DMS79 treated with DMSO at 0.1 percent for 48 hours (cell line): ENCODE measurements around the gene TUBB.

Experiments used
- DNase-seq: peaks from one replicate; lab custom pipeline; 2025; lab: John Stamatoyannopoulos, UW

TUBB gene

GRCh38 chr6:30719791-30720737, at the start of gene TUBB:
TUBB (plus strand) TSS chr6:30720352; CDS start chr6:30720507, 155 bp downstream.
- DNase-seq, result peak; percentile 96

GRCh38 chr6:30670760-30671527, 49.2 kb upstream of the TUBB start:
- no peak for DNase-seq

- DNase-seq, result peak; percentile 90
These were observed 47.5 kb upstream of the TUBB start, which contains the start of gene DHX16 for GRCh38 chr6:30672445-30673253. DHX16 (minus strand) TSS chr6:30673006; CDS start chr6:30672841, 165 bp downstream.

GRCh38 chr6:30676660-30677285, 43.4 kb upstream of the TUBB start:
- no peak for DNase-seq

- DNase-seq, result peak; percentile 15
These were observed 41.0 kb upstream of the TUBB start for GRCh38 chr6:30678964-30679726.

- no peak for DNase-seq
These were observed 40.2 kb upstream of the TUBB start for GRCh38 chr6:30679765-30680535.

GRCh38 chr6:30681766-30682142, 38.4 kb upstream of the TUBB start:
- no peak for DNase-seq

GRCh38 chr6:30682143-30683117, 37.7 kb upstream of the TUBB start:
- DNase-seq, result no peak

- DNase-seq, result no peak
These were observed 36.8 kb upstream of the TUBB start for GRCh38 chr6:30683183-30683979.

- no peak for DNase-seq
These were observed 36.2 kb upstream of the TUBB start for GRCh38 chr6:30683980-30684338.

GRCh38 chr6:30684386-30685156, 35.6 kb upstream of the TUBB start:
- no peak for DNase-seq

- no peak for DNase-seq
These were observed 34.8 kb upstream of the TUBB start for GRCh38 chr6:30685157-30686008.

GRCh38 chr6:30686009-30686907, 33.9 kb upstream of the TUBB start, which contains the start of gene PPP1R18:
PPP1R18 (minus strand) TSS chr6:30686645; CDS start chr6:30686018, 627 bp downstream.
- DNase-seq, result no peak

GRCh38 chr6:30686908-30687658, 33.1 kb upstream of the TUBB start:
- DNase-seq, result peak; percentile 82
